ENCODE results near the gene HNRNPDL. TPM values are rescaled to one million over a fixed set of nuclear protein-coding genes. Genes with fewer than 3 reads are reported as not detected.
A peak's percentile ranks its signal among the peaks of the same experiment; 100 is the strongest.
"Not testable (repeated sequence)": the region's sequence is repeated elsewhere in the genome, so short reads cannot be mapped to it uniquely, and the experiment has no call there.

The HNRNPDL gene
- total RNA-seq, 2 experiments from 2014 or later, result 224 to 394 TPM

- Histone ChIP-seq H2AFZ (ENCODE audit: low read length) (no peak overlapping the region), H3K4me1 (ENCODE audit: insufficient read depth, low read length, poor library complexity, severe bottlenecking) (no peaks in the 10 kb centered on the region), H3K4me2 (ENCODE audit: low read length) (no peak overlapping the region), H3K36me3 (ENCODE audit: insufficient read depth, low read length) (no peaks in the 10 kb centered on the region), H3K9me3 (ENCODE audit: low read length) (no peaks in the 10 kb centered on the region), H4K20me1 (ENCODE audit: insufficient read depth, low read length) (no peaks in the 10 kb centered on the region), H3K27ac (ENCODE audit: low read depth, low read length, poor library complexity, severe bottlenecking) (no peak overlapping the region), H3K4me3 (ENCODE audit: low read depth, low read length, poor library complexity, severe bottlenecking) (no peak overlapping the region), H3K9me2 (ENCODE audit: insufficient read depth, low read length) (no peaks in the 10 kb centered on the region), H3K79me2 (ENCODE audit: insufficient read depth, low read depth, low read length) (no peaks in the 10 kb centered on the region)
- ChIA-PET CTCF (ENCODE audit: unreplicated experiment) (no interaction called here), POLR2A (interaction anchor here (0.5 to 1.4 kb wide), 3 partner anchors 12 to 867 kb away, joined by 3 to 5 read pairs (median 4); no protein-coding TSS in a partner anchor)
- no peak for DNase-seq (ENCODE audit: low spot score)
- intact Hi-C loops (cut with micrococcal nuclease; ENCODE audit: unreplicated experiment), result no loop called here
- BruUV-seq (replicated peaks), result no TSS peak
- TF ChIP-seq EZH2phosphoT487 (IDR thresholded peaks at IDR 0.05; ENCODE audit: borderline replicate concordance, low read depth, low read length) (no peak), CTCF (conservative IDR thresholded peaks at IDR 0.05; ENCODE audit: low read length) (no peak)
Measured at GRCh38 chr4:82394896-82395295, 35.4 kb downstream of the HNRNPDL start.

GRCh38 chr4:82390061-82390460, 40.2 kb downstream of the HNRNPDL start:
- H3K27ac ChIP-seq (ENCODE audit: low read depth, low read length, poor library complexity, severe bottlenecking); H3K36me3 ChIP-seq (ENCODE audit: insufficient read depth, low read length); H3K79me2 ChIP-seq (ENCODE audit: insufficient read depth, low read depth, low read length); H2AFZ ChIP-seq (ENCODE audit: low read length); H3K4me1 ChIP-seq (ENCODE audit: insufficient read depth, low read length, poor library complexity, severe bottlenecking); DNase-seq (ENCODE audit: low spot score); H3K4me3 ChIP-seq (ENCODE audit: low read depth, low read length, poor library complexity, severe bottlenecking); POLR2A ChIA-PET; BruUV-seq (replicated peaks); H4K20me1 ChIP-seq (ENCODE audit: insufficient read depth, low read length); H3K4me2 ChIP-seq (ENCODE audit: low read length); intact Hi-C loops (cut with micrococcal nuclease; ENCODE audit: unreplicated experiment); H3K9me3 ChIP-seq (ENCODE audit: low read length); H3K9me2 ChIP-seq (ENCODE audit: insufficient read depth, low read length): not testable (repeated sequence)
- CTCF ChIA-PET (ENCODE audit: unreplicated experiment), result interaction anchor here (1.3 kb wide), 1 partner anchor 25 kb away, joined by 4 read pairs; no protein-coding TSS in a partner anchor

GRCh38 chr4:82388405-82388804, 41.9 kb downstream of the HNRNPDL start:
- H3K4me1 ChIP-seq (ENCODE audit: insufficient read depth, low read length, poor library complexity, severe bottlenecking), result no peaks in the 10 kb centered on the region
- no peaks in the 10 kb centered on the region for H3K79me2 ChIP-seq (ENCODE audit: insufficient read depth, low read depth, low read length)
- no peak overlapping the region for H3K4me2 ChIP-seq (ENCODE audit: low read length)
- DNase-seq (ENCODE audit: low spot score), result peak; percentile 30
- intact Hi-C loops (cut with micrococcal nuclease; ENCODE audit: unreplicated experiment), result no loop called here
- no peak for TF ChIP-seq EZH2phosphoT487 (IDR thresholded peaks at IDR 0.05; ENCODE audit: borderline replicate concordance, low read depth, low read length)
- TF ChIP-seq CTCF (conservative IDR thresholded peaks at IDR 0.05; ENCODE audit: low read length), result peak; percentile 61
- no peak overlapping the region for H2AFZ ChIP-seq (ENCODE audit: low read length)
- no peak overlapping the region for H3K4me3 ChIP-seq (ENCODE audit: low read depth, low read length, poor library complexity, severe bottlenecking)
- no peaks in the 10 kb centered on the region for H3K36me3 ChIP-seq (ENCODE audit: insufficient read depth, low read length)
- no peaks in the 10 kb centered on the region for H3K9me2 ChIP-seq (ENCODE audit: insufficient read depth, low read length)
- no peak overlapping the region for H3K27ac ChIP-seq (ENCODE audit: low read depth, low read length, poor library complexity, severe bottlenecking)
- CTCF ChIA-PET (ENCODE audit: unreplicated experiment), result interaction anchor here (0.6 kb wide), 1 partner anchor 114 kb away, joined by 3 read pairs; no protein-coding TSS in a partner anchor
- H3K9me3 ChIP-seq (ENCODE audit: low read length), result 0 out of 2 replicates have a peak, but pooled peaks cover 3% of the 10 kb centered on the region
- no TSS peak for BruUV-seq (replicated peaks)
- POLR2A ChIA-PET, result interaction anchor here (1.0 kb wide), 1 partner anchor 8 kb away, joined by 3 read pairs; no protein-coding TSS in a partner anchor
- no peaks in the 10 kb centered on the region for H4K20me1 ChIP-seq (ENCODE audit: insufficient read depth, low read length)

GRCh38 chr4:82386312-82386711, 44.0 kb downstream of the HNRNPDL start:
- H3K27ac ChIP-seq (ENCODE audit: low read depth, low read length, poor library complexity, severe bottlenecking); CTCF ChIA-PET (ENCODE audit: unreplicated experiment); H3K4me3 ChIP-seq (ENCODE audit: low read depth, low read length, poor library complexity, severe bottlenecking); H3K9me3 ChIP-seq (ENCODE audit: low read length); intact Hi-C loops (cut with micrococcal nuclease; ENCODE audit: unreplicated experiment); H4K20me1 ChIP-seq (ENCODE audit: insufficient read depth, low read length); BruUV-seq (replicated peaks); DNase-seq (ENCODE audit: low spot score); H2AFZ ChIP-seq (ENCODE audit: low read length); H3K9me2 ChIP-seq (ENCODE audit: insufficient read depth, low read length); H3K4me2 ChIP-seq (ENCODE audit: low read length); H3K79me2 ChIP-seq (ENCODE audit: insufficient read depth, low read depth, low read length); H3K36me3 ChIP-seq (ENCODE audit: insufficient read depth, low read length); H3K4me1 ChIP-seq (ENCODE audit: insufficient read depth, low read length, poor library complexity, severe bottlenecking): not testable (repeated sequence)
- POLR2A ChIA-PET, result interaction anchor here (0.5 kb wide), 1 partner anchor 1931 kb away, joined by 4 read pairs; no protein-coding TSS in a partner anchor
